GM12878 (cell line): ENCODE measurements around the gene DUSP12. TPM values are rescaled to one million over a fixed set of nuclear protein-coding genes. Genes with fewer than 3 reads are reported as not detected.

ENCODE experiments used
- BMI1 ChIP-seq: fragments of 450-650 bp; IDR thresholded peaks from 2 replicates; pipeline ENCODE4 v1.6.1; 2016; ENCODE audit warnings: mild to moderate bottlenecking, moderate library complexity, borderline replicate concordance
- BRCA1 ChIP-seq: IDR thresholded peaks from 2 replicates; pipeline ENCODE4 v1.6.1; 2011; ENCODE audit warnings: low read depth, low read length, improper control_type of control experiment
- FOS ChIP-seq: IDR thresholded peaks from 3 replicates; pipeline ENCODE4 v1.6.1; 2011; ENCODE audit warnings: borderline replicate concordance; ENCODE audit not compliant: insufficient read length; ENCODE audit errors: extremely low read depth
- MEF2A ChIP-seq: IDR thresholded peaks from 2 replicates; pipeline ENCODE4 v1.6.1; 2011; ENCODE audit warnings: low read depth, mild to moderate bottlenecking, low read length, moderate library complexity; ENCODE audit not compliant: insufficient read depth
- MYB ChIP-seq: fragments of 150-350 bp; IDR thresholded peaks from 2 replicates; pipeline ENCODE4 v1.6.1; 2014; ENCODE audit warnings: mild to moderate bottlenecking, low read depth, low read length, borderline replicate concordance
- NFYA ChIP-seq: IDR thresholded peaks from 2 replicates; pipeline ENCODE4 v1.6.1; 2011; ENCODE audit warnings: low read depth, mild to moderate bottlenecking, low read length, improper control_type of control experiment, borderline replicate concordance
- PAX5 ChIP-seq: IDR thresholded peaks from 2 replicates; pipeline ENCODE4 v1.6.1; 2011; ENCODE audit warnings: low read depth, low read length, borderline replicate concordance
- POU2F2 ChIP-seq: IDR thresholded peaks from 3 replicates; pipeline ENCODE4 v1.6.1; 2011; ENCODE audit warnings: low read depth, mild to moderate bottlenecking, low read length, borderline replicate concordance
- SUPT20H ChIP-seq: IDR thresholded peaks from 2 replicates; pipeline ENCODE4 v1.6.1; 2011; ENCODE audit warnings: low read depth, mild to moderate bottlenecking, low read length, moderate library complexity, borderline replicate concordance; ENCODE audit not compliant: control insufficient read depth
- TBL1XR1 ChIP-seq: IDR thresholded peaks from 2 replicates; pipeline ENCODE4 v1.6.1; 2012; ENCODE audit warnings: low read depth, low read length, improper control_type of control experiment
- ZNF24 ChIP-seq: fragments of 450-650 bp; IDR thresholded peaks from 2 replicates; pipeline ENCODE4 v1.6.1; 2017; ENCODE audit warnings: antibody characterized with exemption, mild to moderate bottlenecking
- polyA plus RNA-seq, 11 experiments: library from polyadenylated mRNA; depleted of rRNA in 4 of 11; unstranded in 6 of 11; stranded (reverse) in 5 of 11; fragments of >200 nt; fragmentation: Nextera tagmentation in 4 of 11; fragmentation: Illumina TruSeq in 1 of 11; extraction: Ambion mirVana in 4 of 11; extraction: Trizol in 1 of 11; gene quantifications; 1 replicate in 1 of 11; 2 replicates in 10 of 11; pipeline versions ENCODE4 v1.2.1 to v1.2.3, GENCODE V29; 2011 to 2016; ENCODE audit warnings: inconsistent platforms in 2 of 11, missing spikeins in 2 of 11, low read depth in 1 of 11
- total RNA-seq, 4 experiments: library from RNA; depleted of rRNA in 3 of 4; stranded (reverse); fragments of >200 nt in 3 of 4; fragmentation: Illumina TruSeq in 1 of 4; extraction: Trizol in 1 of 4; gene quantifications; 2 replicates each; pipeline versions ENCODE4 v1.2.1 to v1.2.3, GENCODE V29; 2013 to 2021
- TF ChIP-seq, protein P1 (sequence below): fragments of 450-650 bp; IDR thresholded peaks from 2 replicates; pipeline ENCODE4 v1.6.1; 2016; ENCODE audit warnings: mild to moderate bottlenecking
- TF ChIP-seq, protein P2 (sequence below): fragments of 450-650 bp; IDR thresholded peaks from 2 replicates; pipeline ENCODE4 v1.6.1; 2017; ENCODE audit warnings: antibody characterized with exemption, mild to moderate bottlenecking, moderate library complexity
- TF ChIP-seq, protein P3 (sequence below): IDR thresholded peaks from 2 replicates; pipeline ENCODE4 v1.6.1; 2012; ENCODE audit warnings: low read depth, low read length, improper control_type of control experiment
- TF ChIP-seq, protein P4 (sequence below): IDR thresholded peaks from 2 replicates; pipeline ENCODE4 v1.6.1; 2011; ENCODE audit warnings: low read depth, mild to moderate bottlenecking, low read length, moderate library complexity, borderline replicate concordance; ENCODE audit errors: extremely low read depth
- TF ChIP-seq, protein P5 (sequence below): fragments of 450-650 bp; IDR thresholded peaks from 2 replicates; pipeline ENCODE4 v1.6.1; 2017; ENCODE audit warnings: mild to moderate bottlenecking, moderate library complexity

The DUSP12 gene
- total and polyA plus RNA-seq, 10 of the 15 experiments (the other 5 are each of a cell fraction or from before 2014, with no cell fraction given) = 7.0 to 51.5 (median 35.4) TPM

DNA sequence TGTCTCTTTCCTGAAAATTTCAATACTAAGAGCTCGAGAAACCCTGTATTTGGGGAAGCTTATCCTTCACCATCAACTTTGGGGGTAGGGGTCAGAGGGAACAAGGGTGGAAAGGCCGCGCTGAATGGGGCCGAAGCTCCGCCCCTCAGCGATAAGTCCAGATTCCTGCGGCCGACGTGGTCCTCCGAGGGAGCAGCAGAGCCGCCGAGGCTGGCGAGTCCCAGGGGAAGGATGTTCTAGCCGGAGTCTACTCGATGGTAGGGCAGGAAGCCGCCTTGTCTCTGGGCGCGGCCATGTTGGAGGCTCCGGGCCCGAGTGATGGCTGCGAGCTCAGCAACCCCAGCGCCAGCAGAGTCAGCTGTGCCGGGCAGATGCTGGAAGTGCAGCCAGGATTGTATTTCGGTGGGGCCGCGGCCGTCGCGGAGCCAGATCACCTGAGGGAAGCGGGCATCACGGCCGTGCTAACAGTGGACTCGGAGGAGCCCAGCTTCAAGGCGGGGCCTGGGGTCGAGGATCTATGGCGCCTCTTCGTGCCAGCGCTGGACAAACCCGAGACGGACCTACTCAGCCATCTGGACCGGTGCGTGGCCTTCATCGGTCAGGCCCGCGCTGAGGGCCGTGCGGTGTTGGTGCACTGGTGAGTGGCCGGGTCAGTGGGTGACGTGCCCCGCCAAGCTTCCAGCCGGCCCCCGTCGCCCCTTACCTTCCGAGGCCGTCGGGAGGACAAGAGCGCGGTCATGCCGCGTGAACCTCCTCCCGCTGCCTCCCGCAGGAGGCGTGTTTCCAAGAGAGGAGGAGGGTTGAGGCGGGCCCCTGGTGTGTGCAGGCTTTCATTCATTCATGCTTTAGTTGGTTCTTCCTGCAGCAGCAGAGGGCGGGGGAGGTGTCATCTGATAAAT lies at the start of gene DUSP12 (continued):
- TF ChIP-seq NFYA = no peak
- TF ChIP-seq, protein P1, sequence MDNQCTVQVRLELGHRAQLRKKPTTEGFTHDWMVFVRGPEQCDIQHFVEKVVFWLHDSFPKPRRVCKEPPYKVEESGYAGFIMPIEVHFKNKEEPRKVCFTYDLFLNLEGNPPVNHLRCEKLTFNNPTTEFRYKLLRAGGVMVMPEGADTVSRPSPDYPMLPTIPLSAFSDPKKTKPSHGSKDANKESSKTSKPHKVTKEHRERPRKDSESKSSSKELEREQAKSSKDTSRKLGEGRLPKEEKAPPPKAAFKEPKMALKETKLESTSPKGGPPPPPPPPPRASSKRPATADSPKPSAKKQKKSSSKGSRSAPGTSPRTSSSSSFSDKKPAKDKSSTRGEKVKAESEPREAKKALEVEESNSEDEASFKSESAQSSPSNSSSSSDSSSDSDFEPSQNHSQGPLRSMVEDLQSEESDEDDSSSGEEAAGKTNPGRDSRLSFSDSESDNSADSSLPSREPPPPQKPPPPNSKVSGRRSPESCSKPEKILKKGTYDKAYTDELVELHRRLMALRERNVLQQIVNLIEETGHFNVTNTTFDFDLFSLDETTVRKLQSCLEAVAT = no peak
- TF ChIP-seq SUPT20H = no peak
- TF ChIP-seq, protein P2, sequence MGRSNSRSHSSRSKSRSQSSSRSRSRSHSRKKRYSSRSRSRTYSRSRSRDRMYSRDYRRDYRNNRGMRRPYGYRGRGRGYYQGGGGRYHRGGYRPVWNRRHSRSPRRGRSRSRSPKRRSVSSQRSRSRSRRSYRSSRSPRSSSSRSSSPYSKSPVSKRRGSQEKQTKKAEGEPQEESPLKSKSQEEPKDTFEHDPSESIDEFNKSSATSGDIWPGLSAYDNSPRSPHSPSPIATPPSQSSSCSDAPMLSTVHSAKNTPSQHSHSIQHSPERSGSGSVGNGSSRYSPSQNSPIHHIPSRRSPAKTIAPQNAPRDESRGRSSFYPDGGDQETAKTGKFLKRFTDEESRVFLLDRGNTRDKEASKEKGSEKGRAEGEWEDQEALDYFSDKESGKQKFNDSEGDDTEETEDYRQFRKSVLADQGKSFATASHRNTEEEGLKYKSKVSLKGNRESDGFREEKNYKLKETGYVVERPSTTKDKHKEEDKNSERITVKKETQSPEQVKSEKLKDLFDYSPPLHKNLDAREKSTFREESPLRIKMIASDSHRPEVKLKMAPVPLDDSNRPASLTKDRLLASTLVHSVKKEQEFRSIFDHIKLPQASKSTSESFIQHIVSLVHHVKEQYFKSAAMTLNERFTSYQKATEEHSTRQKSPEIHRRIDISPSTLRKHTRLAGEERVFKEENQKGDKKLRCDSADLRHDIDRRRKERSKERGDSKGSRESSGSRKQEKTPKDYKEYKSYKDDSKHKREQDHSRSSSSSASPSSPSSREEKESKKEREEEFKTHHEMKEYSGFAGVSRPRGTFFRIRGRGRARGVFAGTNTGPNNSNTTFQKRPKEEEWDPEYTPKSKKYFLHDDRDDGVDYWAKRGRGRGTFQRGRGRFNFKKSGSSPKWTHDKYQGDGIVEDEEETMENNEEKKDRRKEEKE = no peak
- TF ChIP-seq BRCA1 = no peak
- peak; percentile 37; the same call in 1 of the 2 replicates for TF ChIP-seq TBL1XR1
- no peak for TF ChIP-seq FOS
- no peak for TF ChIP-seq MYB
- TF ChIP-seq, protein P3, sequence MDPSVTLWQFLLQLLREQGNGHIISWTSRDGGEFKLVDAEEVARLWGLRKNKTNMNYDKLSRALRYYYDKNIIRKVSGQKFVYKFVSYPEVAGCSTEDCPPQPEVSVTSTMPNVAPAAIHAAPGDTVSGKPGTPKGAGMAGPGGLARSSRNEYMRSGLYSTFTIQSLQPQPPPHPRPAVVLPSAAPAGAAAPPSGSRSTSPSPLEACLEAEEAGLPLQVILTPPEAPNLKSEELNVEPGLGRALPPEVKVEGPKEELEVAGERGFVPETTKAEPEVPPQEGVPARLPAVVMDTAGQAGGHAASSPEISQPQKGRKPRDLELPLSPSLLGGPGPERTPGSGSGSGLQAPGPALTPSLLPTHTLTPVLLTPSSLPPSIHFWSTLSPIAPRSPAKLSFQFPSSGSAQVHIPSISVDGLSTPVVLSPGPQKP = no peak
- peak; percentile 15; the same call in 1 of the 2 replicates for TF ChIP-seq MEF2A
- 0 out of 2 replicates have a peak, but pooled peaks have one; percentile 39 for TF ChIP-seq PAX5
- TF ChIP-seq, protein P4, sequence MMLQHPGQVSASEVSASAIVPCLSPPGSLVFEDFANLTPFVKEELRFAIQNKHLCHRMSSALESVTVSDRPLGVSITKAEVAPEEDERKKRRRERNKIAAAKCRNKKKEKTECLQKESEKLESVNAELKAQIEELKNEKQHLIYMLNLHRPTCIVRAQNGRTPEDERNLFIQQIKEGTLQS = no peak
- TF ChIP-seq POU2F2 = no peak; the same call in 2 of the 3 replicates
- TF ChIP-seq BMI1 = no peak
- peak; percentile 54 for TF ChIP-seq ZNF24
- TF ChIP-seq, protein P5, sequence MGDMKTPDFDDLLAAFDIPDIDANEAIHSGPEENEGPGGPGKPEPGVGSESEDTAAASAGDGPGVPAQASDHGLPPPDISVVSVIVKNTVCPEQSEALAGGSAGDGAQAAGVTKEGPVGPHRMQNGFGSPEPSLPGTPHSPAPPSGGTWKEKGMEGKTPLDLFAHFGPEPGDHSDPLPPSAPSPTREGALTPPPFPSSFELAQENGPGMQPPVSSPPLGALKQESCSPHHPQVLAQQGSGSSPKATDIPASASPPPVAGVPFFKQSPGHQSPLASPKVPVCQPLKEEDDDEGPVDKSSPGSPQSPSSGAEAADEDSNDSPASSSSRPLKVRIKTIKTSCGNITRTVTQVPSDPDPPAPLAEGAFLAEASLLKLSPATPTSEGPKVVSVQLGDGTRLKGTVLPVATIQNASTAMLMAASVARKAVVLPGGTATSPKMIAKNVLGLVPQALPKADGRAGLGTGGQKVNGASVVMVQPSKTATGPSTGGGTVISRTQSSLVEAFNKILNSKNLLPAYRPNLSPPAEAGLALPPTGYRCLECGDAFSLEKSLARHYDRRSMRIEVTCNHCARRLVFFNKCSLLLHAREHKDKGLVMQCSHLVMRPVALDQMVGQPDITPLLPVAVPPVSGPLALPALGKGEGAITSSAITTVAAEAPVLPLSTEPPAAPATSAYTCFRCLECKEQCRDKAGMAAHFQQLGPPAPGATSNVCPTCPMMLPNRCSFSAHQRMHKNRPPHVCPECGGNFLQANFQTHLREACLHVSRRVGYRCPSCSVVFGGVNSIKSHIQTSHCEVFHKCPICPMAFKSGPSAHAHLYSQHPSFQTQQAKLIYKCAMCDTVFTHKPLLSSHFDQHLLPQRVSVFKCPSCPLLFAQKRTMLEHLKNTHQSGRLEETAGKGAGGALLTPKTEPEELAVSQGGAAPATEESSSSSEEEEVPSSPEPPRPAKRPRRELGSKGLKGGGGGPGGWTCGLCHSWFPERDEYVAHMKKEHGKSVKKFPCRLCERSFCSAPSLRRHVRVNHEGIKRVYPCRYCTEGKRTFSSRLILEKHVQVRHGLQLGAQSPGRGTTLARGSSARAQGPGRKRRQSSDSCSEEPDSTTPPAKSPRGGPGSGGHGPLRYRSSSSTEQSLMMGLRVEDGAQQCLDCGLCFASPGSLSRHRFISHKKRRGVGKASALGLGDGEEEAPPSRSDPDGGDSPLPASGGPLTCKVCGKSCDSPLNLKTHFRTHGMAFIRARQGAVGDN = peak; percentile 21; the same call in 1 of the 2 replicates
